CD4-positive, alpha-beta T cell (primary cell): ENCODE data around the gene POLR2L. TPM values are rescaled to one million over a fixed set of nuclear protein-coding genes. Genes with fewer than 3 reads are reported as not detected.

Experiments
- ATAC-seq: fragments of 200-7000 bp; cut with Tn5 transposase; one replicate; pipeline ENCODE4 v1.10.0; 2022; ENCODE audit warnings: mild to moderate bottlenecking; ENCODE audit not compliant: poor library complexity
- CTCF ChIA-PET: fragments of 350-600 bp; sonication (Branson Sonifier 250); formaldehyde crosslinking; loops from one replicate; lab custom pipeline; 2021; ENCODE audit warnings: antibody characterized with exemption, inconsistent platforms; lab: Charles Lee
- POLR2A ChIA-PET: fragments of 350-600 bp; sonication (Branson Sonifier 250); formaldehyde crosslinking; loops from one replicate; lab custom pipeline; 2021; ENCODE audit warnings: antibody characterized with exemption, inconsistent platforms; lab: Charles Lee
- DNase-seq, 14 experiments: peaks; one replicate each; pipeline ENCODE4 v3.0.0-alpha.2; 2013 to 2020; ENCODE audit warnings: mixed read lengths in 2 of 14
- H3K27ac ChIP-seq, 2 donors: one replicate each; pipeline versions ENCODE4 v1.5.1 to v1.7.0; 2013; ENCODE audit warnings: low read length in 2 of 2, low read depth in 1 of 2, mild to moderate bottlenecking in 1 of 2
- H3K27me3 ChIP-seq, 2 experiments: 1 replicate in 1 of 2; 2 replicates in 1 of 2; pipeline versions ENCODE4 v1.6.1 to v1.7.0; 2013; ENCODE audit warnings: low read length in 2 of 2, control low read depth in 1 of 2, mild to moderate bottlenecking in 1 of 2, moderate library complexity in 1 of 2; ENCODE audit not compliant: insufficient read depth in 2 of 2, control insufficient read depth in 1 of 2
- H3K36me3 ChIP-seq: one replicate; pipeline ENCODE4 v1.6.1; 2013; ENCODE audit warnings: low read length, control low read depth; ENCODE audit not compliant: insufficient read depth
- H3K4me1 ChIP-seq: one replicate; pipeline ENCODE4 v1.6.1; 2013; ENCODE audit warnings: low read length, control low read depth; ENCODE audit not compliant: insufficient read depth
- H3K4me3 ChIP-seq: one replicate; pipeline ENCODE4 v1.5.1; 2013; ENCODE audit warnings: mild to moderate bottlenecking, low read length, moderate library complexity
- H3K9me3 ChIP-seq, 2 experiments: 1 replicate in 1 of 2; 2 replicates in 1 of 2; pipeline versions ENCODE4 v1.6.1 to v1.7.0; 2013; ENCODE audit warnings: low read length in 2 of 2, mild to moderate bottlenecking in 2 of 2, control low read depth in 1 of 2, moderate library complexity in 1 of 2; ENCODE audit not compliant: control insufficient read depth in 1 of 2, insufficient read depth in 1 of 2
- H3K27ac Mint-ChIP-seq: one replicate; pipeline ENCODE4 v1.8.0; 2020; ENCODE audit warnings: mixed read lengths
- H3K27me3 Mint-ChIP-seq: one replicate; pipeline ENCODE4 v1.8.0; 2021; ENCODE audit warnings: mixed read lengths
- H3K36me3 Mint-ChIP-seq: one replicate; pipeline ENCODE4 v1.8.0; 2021; ENCODE audit warnings: low read depth, mixed read lengths
- H3K4me1 Mint-ChIP-seq: one replicate; pipeline ENCODE4 v1.8.0; 2021; ENCODE audit warnings: low read depth, mixed read lengths
- H3K4me3 Mint-ChIP-seq: one replicate; pipeline ENCODE4 v1.8.0; 2020; ENCODE audit warnings: mild to moderate bottlenecking, mixed read lengths
- H3K9me3 Mint-ChIP-seq: one replicate; pipeline ENCODE4 v1.8.0; 2020; ENCODE audit warnings: mixed read lengths
- CTCF ChIP-seq: fragments of 200-600 bp; IDR thresholded peaks from one replicate; pipeline ENCODE4 v1.8.0; 2022; ENCODE audit warnings: antibody characterized with exemption, mild to moderate bottlenecking
- intact Hi-C, 2 experiments: fragments of 100-400 bp; cut with DNase I in 1 of 2; cut with micrococcal nuclease in 1 of 2; formaldehyde crosslinking; loops; one replicate each; pipeline versions ENCODE4 v1.15.1 to v1.9.0; 2023 to 2025; cut with DNase I, micrococcal nuclease
- total RNA-seq, 174 experiments: library from RNA in 2 of 174; stranded (reverse) in 2 of 174; gene quantifications; one replicate each; pipeline ENCODE4 v1.2.3 and lab custom pipeline; 2021 to 2026

Gene POLR2L
- total RNA-seq, 2 experiments from 2014 or later = 19.6 to 19.8 TPM

GRCh38 chr11:802693-803466 lies 39.4 kb downstream of the POLR2L start:
- no peak for DNase-seq
- Mint-ChIP-seq H3K36me3 (no peaks in the 10 kb centered on the region), H3K27ac (no peak overlapping the region), H3K9me3 (no peaks in the 10 kb centered on the region), H3K4me3 (peak overlapping the region; percentile 11), H3K27me3 (no peaks in the 10 kb centered on the region), H3K4me1 (peaks cover 3% of the 10 kb centered on the region)
- intact Hi-C loops = loop anchor here in 1 of 2 experiments (10.0 kb wide), 1 partner anchor 568 kb away; the partner anchor contains the start of genes PSMD13 and SIRT3
- CTCF ChIA-PET = no interaction called here
- Histone ChIP-seq H3K27me3 (no peaks in the 10 kb centered on the region), H3K4me1 (peaks cover 44% of the 10 kb centered on the region), H3K4me3 (no peak overlapping the region), H3K36me3 (peaks cover 29% of the 10 kb centered on the region), H3K9me3 (no peaks in the 10 kb centered on the region), H3K27ac (no peak overlapping the region)
- TF ChIP-seq CTCF = no peak
- ATAC-seq = no peak
- POLR2A ChIA-PET = interaction anchor here (1.0 to 5.6 kb wide), 2 partner anchors 10 to 17 kb away, joined by 3 to 31 read pairs; partner anchors contain the start of gene PNPLA2

DNA sequence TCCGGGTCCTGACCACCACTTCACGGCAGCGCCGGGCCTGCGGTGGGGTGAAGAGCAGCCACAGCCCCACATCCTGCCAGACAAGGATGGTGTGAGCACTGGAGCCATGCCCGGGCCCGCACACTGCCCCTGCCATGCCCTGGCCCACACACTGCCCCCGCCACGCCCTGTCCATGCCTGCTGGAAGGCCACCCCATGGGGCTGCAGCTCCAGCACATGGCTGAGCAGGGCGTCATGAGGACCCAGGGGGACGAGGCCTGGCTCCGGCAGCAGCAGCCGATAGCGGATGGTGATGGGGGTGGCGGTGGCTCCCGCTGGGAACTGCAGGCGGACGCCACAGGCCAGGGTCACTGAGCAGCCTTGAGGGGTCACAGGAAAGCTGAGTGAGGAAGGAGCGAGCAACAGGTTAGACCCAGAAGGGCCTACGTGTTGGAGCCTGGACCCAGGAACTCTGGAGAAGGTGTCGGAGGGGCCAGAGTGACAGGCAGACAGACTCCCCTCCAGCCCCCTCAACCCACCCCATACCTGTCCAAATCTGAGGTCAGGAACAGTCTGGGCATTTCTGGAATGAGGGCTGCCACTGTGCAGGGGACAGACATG lies 40.2 kb downstream of the POLR2L start:
- CTCF ChIA-PET = no interaction called here
- H3K27me3 Mint-ChIP-seq = no peaks in the 10 kb centered on the region
- H3K36me3 Mint-ChIP-seq = no peaks in the 10 kb centered on the region
- no peak for TF ChIP-seq CTCF
- no peak overlapping the region for H3K27ac Mint-ChIP-seq
- H3K4me1 Mint-ChIP-seq = peaks cover 4% of the 10 kb centered on the region
- no peak overlapping the region for H3K4me3 ChIP-seq
- H3K4me1 ChIP-seq = peaks cover 51% of the 10 kb centered on the region
- POLR2A ChIA-PET = interaction anchor here (1.0 to 5.6 kb wide), 2 partner anchors 11 to 18 kb away, joined by 3 to 31 read pairs; partner anchors contain the start of gene PNPLA2
- ATAC-seq (no peak), DNase-seq (no peak)
- H3K9me3 Mint-ChIP-seq = no peaks in the 10 kb centered on the region
- H3K36me3 ChIP-seq = peaks cover 29% of the 10 kb centered on the region
- H3K9me3 ChIP-seq = no peaks in the 10 kb centered on the region
- no peaks in the 10 kb centered on the region for H3K27me3 ChIP-seq
- H3K4me3 Mint-ChIP-seq = peak overlapping the region; percentile 11
- intact Hi-C loops = loop anchor here in 1 of 2 experiments (10.0 kb wide), 1 partner anchor 567 kb away; the partner anchor contains the start of genes PSMD13 and SIRT3
- no peak overlapping the region for H3K27ac ChIP-seq

DNA sequence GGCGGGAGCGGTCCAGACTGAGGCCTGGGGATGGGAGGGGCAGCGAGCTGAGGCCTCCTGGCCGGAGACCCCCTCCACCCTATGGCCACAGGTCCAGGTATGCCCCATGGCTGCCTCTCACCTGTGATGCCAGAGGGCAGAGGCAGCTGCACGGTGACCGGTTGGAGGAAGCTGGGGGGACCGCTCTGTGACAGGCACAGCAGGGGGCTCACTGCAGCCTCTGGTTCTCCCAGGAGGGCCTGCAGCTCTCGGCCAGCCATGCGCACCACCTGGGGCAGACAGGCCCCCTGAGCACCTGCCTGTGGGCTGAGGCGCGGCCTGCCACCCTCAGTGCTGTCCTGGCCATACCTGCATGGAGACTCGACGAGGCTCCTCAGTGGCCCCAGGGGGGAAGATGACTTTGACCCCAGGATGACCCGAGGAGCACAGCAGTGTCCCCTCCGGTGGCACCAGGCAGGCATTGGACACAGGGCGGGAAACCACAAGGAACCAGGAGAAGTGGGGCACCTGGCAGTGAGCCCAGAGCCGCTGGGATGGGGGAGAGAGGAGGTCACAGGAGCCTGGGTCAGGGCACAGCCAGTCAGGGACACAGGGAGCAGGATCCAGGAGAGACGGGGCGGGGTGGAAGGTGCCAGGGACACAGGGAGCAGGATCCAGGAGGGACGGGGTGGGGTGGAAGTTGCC lies 41.1 kb downstream of the POLR2L start:
- no peak overlapping the region for H3K4me3 Mint-ChIP-seq
- DNase-seq (no peak), ATAC-seq (no peak)
- H3K36me3 Mint-ChIP-seq = peaks cover 2% of the 10 kb centered on the region
- H3K27me3 Mint-ChIP-seq = no peaks in the 10 kb centered on the region
- intact Hi-C loops = loop anchor here in 1 of 2 experiments (10.0 kb wide), 1 partner anchor 566 kb away; the partner anchor contains the start of genes PSMD13 and SIRT3
- no peaks in the 10 kb centered on the region for H3K9me3 Mint-ChIP-seq
- Histone ChIP-seq H3K27me3 (no peaks in the 10 kb centered on the region), H3K9me3 (no peaks in the 10 kb centered on the region), H3K4me1 (peaks cover 60% of the 10 kb centered on the region), H3K36me3 (peaks cover 29% of the 10 kb centered on the region), H3K4me3 (no peak overlapping the region), H3K27ac (no peak overlapping the region)
- CTCF ChIA-PET = no interaction called here
- TF ChIP-seq CTCF = no peak
- no peak overlapping the region for H3K27ac Mint-ChIP-seq
- POLR2A ChIA-PET = interaction anchor here (0.9 to 1.0 kb wide), 3 partner anchors 8 to 18 kb away, joined by 3 read pairs; partner anchors contain the start of gene RPLP2
- peaks cover 12% of the 10 kb centered on the region for H3K4me1 Mint-ChIP-seq
